Measurements from ENCODE around the gene UGT1A1. TPM values are rescaled to one million over a fixed set of nuclear protein-coding genes. Genes with fewer than 3 reads are reported as not detected.

UGT1A1 gene
- not detected in 2 replicates for total RNA-seq
- long read RNA-seq = 0 reads

- TF ChIP-seq, protein P1, sequence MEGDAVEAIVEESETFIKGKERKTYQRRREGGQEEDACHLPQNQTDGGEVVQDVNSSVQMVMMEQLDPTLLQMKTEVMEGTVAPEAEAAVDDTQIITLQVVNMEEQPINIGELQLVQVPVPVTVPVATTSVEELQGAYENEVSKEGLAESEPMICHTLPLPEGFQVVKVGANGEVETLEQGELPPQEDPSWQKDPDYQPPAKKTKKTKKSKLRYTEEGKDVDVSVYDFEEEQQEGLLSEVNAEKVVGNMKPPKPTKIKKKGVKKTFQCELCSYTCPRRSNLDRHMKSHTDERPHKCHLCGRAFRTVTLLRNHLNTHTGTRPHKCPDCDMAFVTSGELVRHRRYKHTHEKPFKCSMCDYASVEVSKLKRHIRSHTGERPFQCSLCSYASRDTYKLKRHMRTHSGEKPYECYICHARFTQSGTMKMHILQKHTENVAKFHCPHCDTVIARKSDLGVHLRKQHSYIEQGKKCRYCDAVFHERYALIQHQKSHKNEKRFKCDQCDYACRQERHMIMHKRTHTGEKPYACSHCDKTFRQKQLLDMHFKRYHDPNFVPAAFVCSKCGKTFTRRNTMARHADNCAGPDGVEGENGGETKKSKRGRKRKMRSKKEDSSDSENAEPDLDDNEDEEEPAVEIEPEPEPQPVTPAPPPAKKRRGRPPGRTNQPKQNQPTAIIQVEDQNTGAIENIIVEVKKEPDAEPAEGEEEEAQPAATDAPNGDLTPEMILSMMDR (conservative IDR thresholded peaks at IDR 0.05) = no peak
- H3K36me3 Mint-ChIP-seq (ENCODE audit: low read depth) = no peaks in the 10 kb centered on the region
- no peak within 1 kb of the TSS for H3K27ac Mint-ChIP-seq (ENCODE audit: unreplicated experiment)
- no peak for DNase-seq (ENCODE audit: low read depth, low spot score)
- no peaks in the 10 kb centered on the region for H3K27me3 Mint-ChIP-seq (ENCODE audit: low read depth)
- no peak within 1 kb of the TSS for H3K4me3 Mint-ChIP-seq
- no peaks in the 10 kb centered on the region for H3K9me3 Mint-ChIP-seq
- H3K4me1 Mint-ChIP-seq = no peaks in the 10 kb centered on the region
Observed at GRCh38 chr2:233760043-233760442, at the start of gene UGT1A1. UGT1A1 (plus strand) TSS chr2:233760270; CDS start chr2:233760288, 18 bp downstream.

DNA sequence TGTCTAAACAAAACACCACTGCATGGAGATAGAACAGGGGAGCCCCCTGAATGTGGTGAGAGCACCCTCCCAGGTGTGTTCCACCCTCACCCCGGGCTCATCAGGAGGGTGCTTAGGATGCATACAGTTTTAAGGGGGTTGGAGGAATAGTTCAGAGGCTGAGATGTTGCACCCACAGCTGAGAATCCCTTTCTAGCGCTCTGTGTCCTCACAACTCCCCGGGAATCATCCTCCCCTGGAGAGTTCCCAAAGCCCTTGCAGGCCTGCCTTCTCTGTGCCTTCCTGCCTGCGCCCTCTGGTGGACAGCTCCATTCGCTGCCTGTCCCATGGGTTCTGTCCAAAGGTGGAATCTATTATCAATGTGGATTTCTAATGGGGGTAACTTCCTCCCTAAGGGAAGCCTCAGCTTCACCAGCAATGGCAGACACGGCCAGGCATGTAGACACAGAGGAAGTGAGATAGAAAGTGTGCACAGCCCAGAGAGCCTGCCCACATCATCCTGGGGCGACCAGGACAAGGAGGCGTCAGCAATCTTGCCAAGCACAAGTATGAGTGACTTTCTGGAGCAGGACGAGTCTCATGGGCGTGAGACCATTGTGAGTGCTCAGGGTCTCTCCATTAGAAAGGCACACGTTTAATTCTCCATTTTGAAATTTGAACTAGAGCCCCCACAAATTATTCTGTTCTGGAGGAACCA is 48.6 kb upstream of the UGT1A1 start:
- Mint-ChIP-seq H3K27ac (ENCODE audit: unreplicated experiment) (no peak overlapping the region), H3K9me3 (no peaks in the 10 kb centered on the region), H3K4me3 (no peak overlapping the region), H3K4me1 (no peaks in the 10 kb centered on the region), H3K36me3 (ENCODE audit: low read depth) (no peaks in the 10 kb centered on the region), H3K27me3 (ENCODE audit: low read depth) (peaks cover 7% of the 10 kb centered on the region)
- peak; percentile 88 for DNase-seq (ENCODE audit: low read depth, low spot score)
- TF ChIP-seq, protein P1 (conservative IDR thresholded peaks at IDR 0.05) = peak; percentile 90

DNA sequence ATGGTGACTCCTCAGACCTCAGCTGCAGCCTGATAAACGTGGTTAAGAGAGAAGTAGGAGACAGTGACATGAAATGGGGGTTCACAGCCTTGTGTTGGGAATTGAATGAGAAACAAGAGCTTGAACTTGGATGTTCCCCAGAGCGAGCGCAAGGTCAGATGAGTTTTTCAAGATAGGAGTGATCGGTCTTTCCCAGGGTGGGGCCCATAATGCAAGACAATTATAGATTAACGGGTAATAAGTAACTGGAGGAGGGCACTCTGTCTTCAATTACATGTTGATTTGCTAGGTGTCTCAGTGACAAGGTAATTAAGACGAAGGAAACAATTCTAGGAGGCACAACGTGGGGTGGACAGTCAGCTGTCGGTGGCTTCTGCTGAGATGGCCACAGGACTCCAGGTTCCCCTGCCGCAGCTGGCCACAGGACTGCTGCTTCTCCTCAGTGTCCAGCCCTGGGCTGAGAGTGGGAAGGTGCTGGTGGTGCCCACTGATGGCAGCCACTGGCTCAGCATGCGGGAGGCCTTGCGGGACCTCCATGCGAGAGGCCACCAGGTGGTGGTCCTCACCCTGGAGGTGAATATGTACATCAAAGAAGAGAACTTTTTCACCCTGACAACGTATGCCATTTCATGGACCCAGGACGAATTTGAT is 47.3 kb upstream of the UGT1A1 start, which contains the start of gene UGT1A5:
Gene UGT1A5 (plus strand): TSS at position 297 of the 651 bp plus-strand sequence. CDS start 85 bp downstream, at position 382.
- Mint-ChIP-seq H3K36me3 (ENCODE audit: low read depth) (no peaks in the 10 kb centered on the region), H3K27me3 (ENCODE audit: low read depth) (peaks cover 10% of the 10 kb centered on the region), H3K9me3 (no peaks in the 10 kb centered on the region), H3K27ac (ENCODE audit: unreplicated experiment) (no peak within 1 kb of the TSS), H3K4me1 (no peaks in the 10 kb centered on the region), H3K4me3 (no peak within 1 kb of the TSS)
- TF ChIP-seq, protein P1 (conservative IDR thresholded peaks at IDR 0.05) = no peak
- no peak for DNase-seq (ENCODE audit: low read depth, low spot score)

DNA sequence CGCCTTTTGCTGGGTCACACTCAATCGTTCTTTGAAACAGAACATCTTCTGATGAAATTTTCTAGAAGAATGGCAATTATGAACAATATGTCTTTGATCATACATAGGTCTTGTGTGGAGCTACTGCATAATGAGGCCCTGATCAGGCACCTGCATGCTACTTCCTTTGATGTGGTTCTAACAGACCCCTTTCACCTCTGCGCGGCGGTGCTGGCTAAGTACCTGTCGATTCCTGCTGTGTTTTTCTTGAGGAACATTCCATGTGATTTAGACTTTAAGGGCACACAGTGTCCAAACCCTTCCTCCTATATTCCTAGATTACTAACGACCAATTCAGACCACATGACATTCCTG is 46.8 kb upstream of the UGT1A1 start:
- DNase-seq (ENCODE audit: low read depth, low spot score) = no peak
- no peak overlapping the region for H3K27ac Mint-ChIP-seq (ENCODE audit: unreplicated experiment)
- TF ChIP-seq, protein P1 (conservative IDR thresholded peaks at IDR 0.05) = no peak
- H3K27me3 Mint-ChIP-seq (ENCODE audit: low read depth) = peaks cover 10% of the 10 kb centered on the region
- H3K9me3 Mint-ChIP-seq = no peaks in the 10 kb centered on the region
- H3K4me1 Mint-ChIP-seq = no peaks in the 10 kb centered on the region
- H3K4me3 Mint-ChIP-seq = no peak overlapping the region
- H3K36me3 Mint-ChIP-seq (ENCODE audit: low read depth) = no peaks in the 10 kb centered on the region

- peaks cover 10% of the 10 kb centered on the region for H3K27me3 Mint-ChIP-seq (ENCODE audit: low read depth)
- H3K4me1 Mint-ChIP-seq = no peaks in the 10 kb centered on the region
- H3K9me3 Mint-ChIP-seq = no peaks in the 10 kb centered on the region
- H3K27ac Mint-ChIP-seq (ENCODE audit: unreplicated experiment) = no peak overlapping the region
- H3K36me3 Mint-ChIP-seq (ENCODE audit: low read depth) = no peaks in the 10 kb centered on the region
- no peak overlapping the region for H3K4me3 Mint-ChIP-seq
- no peak for DNase-seq (ENCODE audit: low read depth, low spot score)
- TF ChIP-seq, protein P1 (conservative IDR thresholded peaks at IDR 0.05) = no peak
Observed at GRCh38 chr2:233714121-233714520, 45.9 kb upstream of the UGT1A1 start.
